ENCODE results near the gene GATA6. TPM values are rescaled to one million over a fixed set of nuclear protein-coding genes. Genes with fewer than 3 reads are reported as not detected.

The GATA6 gene
- total RNA-seq (6.3 and 10.0 TPM in 2 replicates), polyA plus RNA-seq (1.4 and 4.1 TPM in 2 replicates), polyA minus RNA-seq (ENCODE audit: low replicate concordance) (0.31 and 1.1 TPM in 2 replicates)
- polyA plus RNA-seq (2012), result 2.1 and 5.7 TPM in 2 replicates

GRCh38 chr18:22169011-22169888, at the start of gene GATA6:
Gene GATA6, plus strand, starts transcription at chr18:22169589. Its CDS starts 1,556 bp downstream, at chr18:22171145.
- peak within 1 kb of the TSS; percentile 79 for H3K27ac ChIP-seq (ENCODE audit: insufficient read depth, low read length)
- peak within 1 kb of the TSS; percentile 70 for H2AFZ ChIP-seq (ENCODE audit: low read length)
- peak within 1 kb of the TSS; percentile 79 to 91 (median 88) for H3K4me3 ChIP-seq (replicated peaks in 1 of 4; ENCODE audit: control extremely low read depth in 1 of 4, insufficient read depth in 1 of 4, low read depth in 3 of 4, low read length in 4 of 4)
- H3K79me2 ChIP-seq (ENCODE audit: control insufficient read depth, insufficient read depth, low read length), result peaks cover 15% of the 10 kb centered on the region
- H3K4me2 ChIP-seq (ENCODE audit: extremely low read depth, insufficient read depth, low read length), result peak within 1 kb of the TSS; percentile 95
- H3K36me3 ChIP-seq (ENCODE audit: control insufficient read depth, insufficient read depth, low read length), result peaks cover 2% of the 10 kb centered on the region
- peak; percentile 94 to 95 for DNase-seq (ENCODE audit: low read depth in 2 of 2)
- peaks cover 30% of the 10 kb centered on the region for H3K27me3 ChIP-seq (ENCODE audit: control insufficient read depth, insufficient read depth, low read length)
- no peaks in the 10 kb centered on the region for H3K9me3 ChIP-seq (ENCODE audit: control insufficient read depth, insufficient read depth, low read depth, low read length)
- peak within 1 kb of the TSS; percentile 75 for H3K9ac ChIP-seq (ENCODE audit: insufficient read depth, low read length)
- H4K20me1 ChIP-seq (ENCODE audit: control insufficient read depth, extremely low read depth, insufficient read depth, low read length), result no peaks in the 10 kb centered on the region
- TF ChIP-seq EZH2 (IDR thresholded peaks at IDR 0.05; ENCODE audit: low read length, missing control alignments) (no peak), CTCF (conservative IDR thresholded peaks at IDR 0.05 in 1 of 2, IDR thresholded peaks at IDR 0.05 in 1 of 2; ENCODE audit: low read depth in 1 of 2, low read length in 2 of 2) (peak; percentile 57 to 60)
- peaks cover 4% of the 10 kb centered on the region for H3K4me1 ChIP-seq (ENCODE audit: control insufficient read depth, extremely low read depth, insufficient read depth, low read length)

- H2AFZ ChIP-seq (ENCODE audit: low read length), result no peak overlapping the region
- H3K36me3 ChIP-seq (ENCODE audit: control insufficient read depth, insufficient read depth, low read length), result no peaks in the 10 kb centered on the region
- no peaks in the 10 kb centered on the region for H3K4me1 ChIP-seq (ENCODE audit: control insufficient read depth, extremely low read depth, insufficient read depth, low read length)
- no peak overlapping the region for H3K4me3 ChIP-seq (replicated peaks in 1 of 4; ENCODE audit: control extremely low read depth in 1 of 4, insufficient read depth in 1 of 4, low read depth in 3 of 4, low read length in 4 of 4)
- H3K9me3 ChIP-seq (ENCODE audit: control insufficient read depth, insufficient read depth, low read depth, low read length), result no peaks in the 10 kb centered on the region
- TF ChIP-seq EZH2 (IDR thresholded peaks at IDR 0.05; ENCODE audit: low read length, missing control alignments) (no peak), CTCF (conservative IDR thresholded peaks at IDR 0.05 in 1 of 2, IDR thresholded peaks at IDR 0.05 in 1 of 2; ENCODE audit: low read depth in 1 of 2, low read length in 2 of 2) (no peak)
- H3K79me2 ChIP-seq (ENCODE audit: control insufficient read depth, insufficient read depth, low read length), result no peaks in the 10 kb centered on the region
- H4K20me1 ChIP-seq (ENCODE audit: control insufficient read depth, extremely low read depth, insufficient read depth, low read length), result no peaks in the 10 kb centered on the region
- no peak for DNase-seq (ENCODE audit: low read depth in 2 of 2)
- no peak overlapping the region for H3K4me2 ChIP-seq (ENCODE audit: extremely low read depth, insufficient read depth, low read length)
- H3K27me3 ChIP-seq (ENCODE audit: control insufficient read depth, insufficient read depth, low read length), result no peaks in the 10 kb centered on the region
- H3K9ac ChIP-seq (ENCODE audit: insufficient read depth, low read length), result no peak overlapping the region
- H3K27ac ChIP-seq (ENCODE audit: insufficient read depth, low read length), result no peak overlapping the region
These were observed 44.4 kb upstream of the GATA6 start for GRCh38 chr18:22124970-22125369.

- Histone ChIP-seq H3K4me1 (ENCODE audit: control insufficient read depth, extremely low read depth, insufficient read depth, low read length) (no peaks in the 10 kb centered on the region), H3K79me2 (ENCODE audit: control insufficient read depth, insufficient read depth, low read length) (no peaks in the 10 kb centered on the region), H3K4me3 (replicated peaks in 1 of 4; ENCODE audit: control extremely low read depth in 1 of 4, insufficient read depth in 1 of 4, low read depth in 3 of 4, low read length in 4 of 4) (no peak overlapping the region), H3K9me3 (ENCODE audit: control insufficient read depth, insufficient read depth, low read depth, low read length) (no peaks in the 10 kb centered on the region), H3K9ac (ENCODE audit: insufficient read depth, low read length) (no peak overlapping the region), H4K20me1 (ENCODE audit: control insufficient read depth, extremely low read depth, insufficient read depth, low read length) (no peaks in the 10 kb centered on the region), H3K27ac (ENCODE audit: insufficient read depth, low read length) (no peak overlapping the region), H3K27me3 (ENCODE audit: control insufficient read depth, insufficient read depth, low read length) (no peaks in the 10 kb centered on the region), H3K36me3 (ENCODE audit: control insufficient read depth, insufficient read depth, low read length) (no peaks in the 10 kb centered on the region), H2AFZ (ENCODE audit: low read length) (no peak overlapping the region), H3K4me2 (ENCODE audit: extremely low read depth, insufficient read depth, low read length) (no peak overlapping the region)
- TF ChIP-seq EZH2 (IDR thresholded peaks at IDR 0.05; ENCODE audit: low read length, missing control alignments) (no peak), CTCF (conservative IDR thresholded peaks at IDR 0.05 in 1 of 2, IDR thresholded peaks at IDR 0.05 in 1 of 2; ENCODE audit: low read depth in 1 of 2, low read length in 2 of 2) (no peak)
- no peak for DNase-seq (ENCODE audit: low read depth in 2 of 2)
These were observed 40.4 kb upstream of the GATA6 start for GRCh38 chr18:22128954-22129353.
